PC-3 (cell line): ENCODE measurements around the gene RPL19.

Source experiments
- CTCF ChIP-seq: fragments of 300-600 bp; sonication (generic); conservative IDR thresholded peaks from 2 replicates; pipeline ENCODE4 v1.5.1; 2017; ENCODE audit warnings: antibody characterized with exemption, low read depth, mild to moderate bottlenecking, low read length
- EZH2 ChIP-seq: fragments of 300-600 bp; sonication (generic); IDR thresholded peaks from one replicate; pipeline ENCODE4 v1.6.1; 2017; ENCODE audit warnings: antibody characterized with exemption, mild to moderate bottlenecking, low read length; ENCODE audit not compliant: unreplicated experiment
- EZH2phosphoT487 ChIP-seq: fragments of 300-600 bp; sonication (generic); IDR thresholded peaks from 2 replicates; pipeline ENCODE4 v1.6.1; 2018; ENCODE audit warnings: mild to moderate bottlenecking, antibody characterized with exemption, low read length, borderline replicate concordance

GRCh38 chr17:39237586-39237985 is 37.5 kb downstream of the RPL19 start:
- TF ChIP-seq CTCF (no peak), EZH2 (no peak), EZH2phosphoT487 (no peak)
